ENCODE results near the gene BPTF.

GRCh38 chr17:67980456-67980855 is 155.2 kb downstream of the BPTF start:
- TF ChIP-seq CTCF (IDR thresholded peaks at IDR 0.05) (no peak), EZH2 (IDR thresholded peaks at IDR 0.05; ENCODE audit: borderline replicate concordance, insufficient read depth, low read depth, low read length, poor library complexity, severe bottlenecking) (no peak)

Measured in B cell (primary cell).